ENCODE results near the gene KPNB1.

- no peak for TF ChIP-seq PBX3 (IDR thresholded peaks at IDR 0.05)
- TF ChIP-seq CTCF (IDR thresholded peaks at IDR 0.05), result no peak
- TF ChIP-seq EP300 (IDR thresholded peaks at IDR 0.05), result no peak
- TF ChIP-seq POLR2A (IDR thresholded peaks at IDR 0.05; ENCODE audit: low read length), result no peak
- no peak for TF ChIP-seq ZFP36 (IDR thresholded peaks at IDR 0.05; ENCODE audit: borderline replicate concordance, partially characterized antibody)
Observed at GRCh38 chr17:47704736-47705135, 55.0 kb downstream of the KPNB1 start.

Measured in A549 (cell line).